Left ventricle myocardium inferior (tissue), 1 donor: Measurements from ENCODE around the gene OR6Y1. TPM values are rescaled to one million over a fixed set of nuclear protein-coding genes. Genes with fewer than 3 reads are reported as not detected.

Source experiments
- DNase-seq: peaks from one replicate; pipeline ENCODE4 v3.0.0-alpha.2; 2020
- H3K27ac ChIP-seq: fragments of 200-600 bp; replicated peaks from 2 replicates; pipeline ENCODE4 v1.8.0; 2021
- H3K27me3 ChIP-seq: fragments of 200-600 bp; 2 replicates; pipeline ENCODE4 v1.8.0; 2021; ENCODE audit warnings: low read depth
- H3K36me3 ChIP-seq: fragments of 200-600 bp; 2 replicates; pipeline ENCODE4 v1.8.0; 2021
- H3K4me1 ChIP-seq: fragments of 200-600 bp; 2 replicates; pipeline ENCODE4 v1.8.0; 2021
- H3K4me3 ChIP-seq: fragments of 200-600 bp; 2 replicates; pipeline ENCODE4 v1.8.0; 2021; ENCODE audit warnings: mild to moderate bottlenecking, moderate library complexity
- H3K9me3 ChIP-seq: fragments of 200-600 bp; replicated peaks from 2 replicates; pipeline ENCODE4 v1.8.0; 2021
- intact Hi-C: fragments of 100-400 bp; cut with micrococcal nuclease; formaldehyde crosslinking; loops from one replicate; pipeline ENCODE4 v1.11.0; 2022
- long read RNA-seq: library from polyadenylated mRNA; unstranded; transcript quantifications from one replicate; pipeline ENCODE4 v2.0.0, GENCODE V29; 2021
- total RNA-seq: library from RNA; stranded (reverse); fragmentation: NEBNext Ultra II Directional; extraction: Animal tissue kit (Norgen Biotek cat#: 25700); gene quantifications from one replicate; pipeline ENCODE4 v1.2.1, GENCODE V29; 2021
- TF ChIP-seq, protein P1 (sequence below): fragments of 200-600 bp; IDR thresholded peaks from 2 replicates; pipeline ENCODE4 v1.8.0; 2021; ENCODE audit warnings: antibody characterized with exemption, mild to moderate bottlenecking, borderline replicate concordance
- donor health status: DM: no; HTN: yes; CAD: no; lungs with severe emphysema.

OR6Y1 gene, protein sequence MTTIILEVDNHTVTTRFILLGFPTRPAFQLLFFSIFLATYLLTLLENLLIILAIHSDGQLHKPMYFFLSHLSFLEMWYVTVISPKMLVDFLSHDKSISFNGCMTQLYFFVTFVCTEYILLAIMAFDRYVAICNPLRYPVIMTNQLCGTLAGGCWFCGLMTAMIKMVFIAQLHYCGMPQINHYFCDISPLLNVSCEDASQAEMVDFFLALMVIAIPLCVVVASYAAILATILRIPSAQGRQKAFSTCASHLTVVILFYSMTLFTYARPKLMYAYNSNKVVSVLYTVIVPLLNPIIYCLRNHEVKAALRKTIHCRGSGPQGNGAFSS
- not detected for total RNA-seq
- long read RNA-seq, result 0 reads

DNA sequence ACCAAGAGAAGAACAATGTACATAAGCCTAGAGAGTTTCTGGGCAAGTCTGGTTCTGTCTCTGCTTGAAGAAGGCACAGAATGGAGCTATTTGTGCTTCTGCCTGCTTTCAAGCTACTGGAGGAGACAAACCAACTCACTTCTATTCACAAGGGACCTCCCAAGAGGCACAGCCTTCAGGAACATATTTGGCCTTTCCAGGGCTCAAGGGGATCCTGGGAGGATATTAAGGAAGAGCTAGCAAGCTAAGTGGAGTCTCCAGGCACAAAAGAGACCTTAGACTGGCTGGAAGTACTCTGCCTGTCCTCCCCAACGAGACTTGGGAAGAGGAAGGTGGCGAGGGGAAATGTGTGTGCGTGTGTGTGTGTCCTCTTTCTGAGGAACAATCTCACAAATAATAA lies at the start of gene OR6Y1:
OR6Y1 (minus strand) TSS at position 54 of the 400 bp plus-strand sequence. CDS start 6,300 bp downstream, outside the sequence.
- Histone ChIP-seq H3K27me3 (no peaks in the 10 kb centered on the region), H3K9me3 (no peaks in the 10 kb centered on the region), H3K4me1 (no peaks in the 10 kb centered on the region), H3K27ac (peak within 1 kb of the TSS; percentile 63), H3K4me3 (peak within 1 kb of the TSS; percentile 13), H3K36me3 (no peaks in the 10 kb centered on the region)
- TF ChIP-seq, protein P1, sequence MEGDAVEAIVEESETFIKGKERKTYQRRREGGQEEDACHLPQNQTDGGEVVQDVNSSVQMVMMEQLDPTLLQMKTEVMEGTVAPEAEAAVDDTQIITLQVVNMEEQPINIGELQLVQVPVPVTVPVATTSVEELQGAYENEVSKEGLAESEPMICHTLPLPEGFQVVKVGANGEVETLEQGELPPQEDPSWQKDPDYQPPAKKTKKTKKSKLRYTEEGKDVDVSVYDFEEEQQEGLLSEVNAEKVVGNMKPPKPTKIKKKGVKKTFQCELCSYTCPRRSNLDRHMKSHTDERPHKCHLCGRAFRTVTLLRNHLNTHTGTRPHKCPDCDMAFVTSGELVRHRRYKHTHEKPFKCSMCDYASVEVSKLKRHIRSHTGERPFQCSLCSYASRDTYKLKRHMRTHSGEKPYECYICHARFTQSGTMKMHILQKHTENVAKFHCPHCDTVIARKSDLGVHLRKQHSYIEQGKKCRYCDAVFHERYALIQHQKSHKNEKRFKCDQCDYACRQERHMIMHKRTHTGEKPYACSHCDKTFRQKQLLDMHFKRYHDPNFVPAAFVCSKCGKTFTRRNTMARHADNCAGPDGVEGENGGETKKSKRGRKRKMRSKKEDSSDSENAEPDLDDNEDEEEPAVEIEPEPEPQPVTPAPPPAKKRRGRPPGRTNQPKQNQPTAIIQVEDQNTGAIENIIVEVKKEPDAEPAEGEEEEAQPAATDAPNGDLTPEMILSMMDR, result no peak
- no peak for DNase-seq
- intact Hi-C loops, result no loop called here

DNA sequence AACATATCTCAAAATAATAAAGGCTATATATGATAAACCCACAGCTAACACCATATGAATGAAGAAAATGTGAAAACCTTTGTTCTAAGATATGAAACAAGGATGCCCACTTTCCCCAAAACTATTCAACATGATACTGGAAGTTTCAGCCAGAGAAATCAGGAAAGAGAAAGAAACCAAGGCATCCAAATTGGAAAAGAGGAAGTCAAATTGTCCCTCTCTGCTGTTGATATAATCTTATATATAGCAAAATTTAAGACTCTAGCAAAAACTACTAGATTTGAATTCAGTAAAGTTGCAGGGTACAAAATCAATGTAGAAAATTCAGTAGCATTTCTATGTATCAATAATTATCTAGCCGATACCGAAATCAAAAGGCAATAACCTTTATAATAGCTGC lies 46.5 kb upstream of the OR6Y1 start:
- Histone ChIP-seq H3K36me3 (no peaks in the 10 kb centered on the region), H3K27me3 (no peaks in the 10 kb centered on the region), H3K27ac (no peak overlapping the region), H3K9me3 (peaks cover 47% of the 10 kb centered on the region), H3K4me1 (no peaks in the 10 kb centered on the region), H3K4me3 (no peak overlapping the region)
- no peak for DNase-seq
- intact Hi-C loops, result no loop called here
- TF ChIP-seq, protein P1, result no peak

DNA sequence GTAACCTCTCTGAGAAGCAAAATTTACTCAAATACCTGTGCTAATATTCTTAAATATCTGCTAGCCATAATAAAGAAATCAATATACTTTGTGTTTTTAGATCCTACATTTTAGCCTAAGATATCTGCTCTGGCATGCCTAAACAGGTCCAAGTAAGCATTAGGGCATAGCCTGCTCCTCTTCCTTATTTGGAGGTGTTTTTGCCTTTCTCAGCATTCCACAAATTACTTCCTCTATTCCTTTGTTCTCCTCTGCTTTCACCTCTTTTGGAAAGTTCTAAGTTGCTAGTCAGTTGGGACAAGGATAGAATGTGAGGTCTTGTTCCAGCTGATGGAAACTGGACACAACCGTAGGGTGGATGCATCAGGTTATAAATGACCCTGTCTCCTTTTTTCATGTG lies 32.7 kb upstream of the OR6Y1 start:
- Histone ChIP-seq H3K36me3 (no peaks in the 10 kb centered on the region), H3K9me3 (peaks cover 23% of the 10 kb centered on the region), H3K4me3 (no peak overlapping the region), H3K27ac (no peak overlapping the region), H3K4me1 (no peaks in the 10 kb centered on the region), H3K27me3 (no peaks in the 10 kb centered on the region)
- intact Hi-C loops, result no loop called here
- DNase-seq, result no peak
- TF ChIP-seq, protein P1, result no peak

DNA sequence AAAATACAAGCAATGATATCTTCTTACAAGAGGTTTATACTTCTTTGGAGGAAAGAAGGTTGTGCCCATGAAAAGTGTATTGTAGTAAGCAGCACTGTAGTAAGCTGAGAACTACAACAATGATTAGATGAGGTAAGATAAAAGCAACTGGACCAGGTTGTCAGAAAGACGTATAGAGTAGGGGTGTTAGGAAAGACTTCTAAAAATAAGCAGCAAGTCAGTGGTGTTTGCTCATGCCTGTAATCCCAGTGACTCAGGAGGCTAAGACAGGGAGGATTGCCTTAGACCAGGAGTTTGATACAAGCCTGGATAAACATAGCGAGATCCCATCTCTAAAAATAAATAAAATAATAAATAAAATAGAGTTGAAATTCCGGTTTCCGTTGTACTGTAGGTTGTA lies 29.8 kb upstream of the OR6Y1 start:
- Histone ChIP-seq H3K27me3 (no peaks in the 10 kb centered on the region), H3K4me3 (no peak overlapping the region), H3K36me3 (no peaks in the 10 kb centered on the region), H3K9me3 (peaks cover 21% of the 10 kb centered on the region), H3K4me1 (no peaks in the 10 kb centered on the region), H3K27ac (no peak overlapping the region)
- TF ChIP-seq, protein P1, result no peak
- intact Hi-C loops, result no loop called here
- DNase-seq, result no peak

DNA sequence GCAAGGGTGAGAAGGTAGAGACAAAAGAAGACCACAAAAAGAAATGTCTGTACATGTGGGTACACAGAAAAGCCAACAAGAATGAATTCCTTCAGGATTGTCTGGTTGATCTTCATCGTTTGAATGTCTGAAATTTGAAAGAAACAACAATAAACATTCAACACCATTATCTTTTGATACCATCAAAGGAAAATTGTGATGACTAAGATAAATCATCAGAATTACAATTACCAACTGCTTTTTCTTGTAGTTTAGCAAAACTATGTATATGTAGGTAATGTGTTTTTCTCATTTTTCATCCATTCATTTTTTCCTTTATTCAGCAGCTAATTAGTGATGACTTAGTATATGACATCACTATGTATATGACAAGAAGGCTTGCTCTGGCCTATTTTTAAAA lies 25.5 kb upstream of the OR6Y1 start, which contains the start of gene OR10X1:
OR10X1 (minus strand) TSS at position 167 of the 400 bp plus-strand sequence; CDS start at position 167, 0 bp downstream.
- DNase-seq, result no peak
- Histone ChIP-seq H3K4me1 (no peaks in the 10 kb centered on the region), H3K9me3 (no peaks in the 10 kb centered on the region), H3K27me3 (no peaks in the 10 kb centered on the region), H3K36me3 (no peaks in the 10 kb centered on the region), H3K27ac (no peak within 1 kb of the TSS), H3K4me3 (no peak within 1 kb of the TSS)
- intact Hi-C loops, result no loop called here
- TF ChIP-seq, protein P1, result no peak
